ENCODE measurements around the gene FTO.

Gene FTO

DNA sequence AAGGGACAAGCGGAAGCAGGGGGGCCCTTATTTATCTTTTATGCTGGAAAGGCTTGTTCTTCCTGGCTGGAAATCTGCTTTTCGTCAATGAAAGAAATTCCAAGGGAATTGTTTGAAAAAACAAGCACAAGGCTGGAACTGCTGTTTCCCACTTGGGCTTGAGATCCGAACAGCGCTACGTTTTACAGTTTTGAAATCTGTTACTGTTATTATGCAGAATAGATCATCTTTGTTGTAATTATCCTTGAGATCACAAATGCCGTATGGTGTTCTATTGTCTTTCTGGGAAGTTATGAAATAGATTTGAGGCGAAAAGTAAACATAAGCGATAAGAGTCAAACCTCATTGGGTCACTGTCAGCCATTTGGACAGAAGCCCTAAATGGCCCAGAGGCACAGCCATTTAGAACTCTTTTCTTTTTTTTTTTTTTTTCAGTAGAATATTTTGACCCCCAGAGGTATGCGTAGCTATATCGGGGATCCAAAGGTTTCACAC, 359.4 kb downstream of the FTO start:
- no peak for DNase-seq

DNA sequence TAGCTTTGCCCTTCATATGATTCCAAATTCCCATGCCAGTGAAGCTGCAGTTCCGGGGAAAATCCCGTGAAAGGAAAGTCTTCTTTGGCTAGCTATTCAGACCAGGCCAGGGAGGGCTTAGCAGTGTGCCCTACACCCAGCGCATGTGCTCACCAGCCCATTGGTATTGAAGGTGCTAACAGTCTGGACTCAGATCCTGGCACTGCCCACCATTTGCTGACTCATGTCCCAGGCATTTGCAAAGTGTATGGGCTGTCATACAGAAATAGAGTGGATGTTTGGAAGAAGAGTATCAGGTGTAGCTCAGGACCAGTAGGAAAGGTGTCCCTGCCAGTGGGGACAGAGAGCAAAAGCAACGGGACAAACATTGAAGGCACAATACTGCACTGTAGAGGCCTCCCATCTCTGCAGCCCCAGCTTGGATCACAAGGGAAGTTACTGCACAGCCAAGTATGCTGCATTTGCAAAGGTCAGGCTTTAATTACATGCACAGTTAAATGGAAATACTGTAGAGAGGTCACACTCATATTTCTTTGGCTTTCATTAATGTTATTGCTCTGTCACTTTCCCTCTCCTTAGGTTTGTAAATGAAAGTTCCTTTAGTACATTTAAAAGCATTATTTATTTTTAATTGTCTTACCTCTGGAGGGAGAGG, 362.6 kb downstream of the FTO start:
- no peak for DNase-seq

- DNase-seq = no peak
Measured at GRCh38 chr16:54067322-54068065, 363.5 kb downstream of the FTO start.

DNA sequence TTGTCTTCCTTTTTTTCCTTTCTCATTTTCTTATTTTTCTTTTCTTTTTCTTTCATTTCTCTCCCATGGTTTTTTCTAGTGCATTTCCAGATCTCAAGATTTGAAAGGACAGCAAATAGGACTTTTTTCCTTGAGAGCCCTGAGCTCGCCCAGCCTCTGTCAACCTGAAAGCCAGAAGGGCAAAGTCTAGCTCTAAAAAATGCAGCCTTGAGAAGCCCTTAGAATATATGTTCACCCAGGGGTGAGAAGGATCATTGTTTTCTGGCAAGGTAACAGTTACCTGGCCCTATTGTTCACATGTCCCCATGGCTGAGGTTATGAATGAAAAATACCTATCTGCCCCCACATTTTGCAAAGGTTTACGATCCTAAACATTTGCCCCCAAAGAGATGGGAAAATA, 364.3 kb downstream of the FTO start:
- DNase-seq = no peak

GRCh38 chr16:54069601-54070239, 365.8 kb downstream of the FTO start:
- no peak for DNase-seq

DNA sequence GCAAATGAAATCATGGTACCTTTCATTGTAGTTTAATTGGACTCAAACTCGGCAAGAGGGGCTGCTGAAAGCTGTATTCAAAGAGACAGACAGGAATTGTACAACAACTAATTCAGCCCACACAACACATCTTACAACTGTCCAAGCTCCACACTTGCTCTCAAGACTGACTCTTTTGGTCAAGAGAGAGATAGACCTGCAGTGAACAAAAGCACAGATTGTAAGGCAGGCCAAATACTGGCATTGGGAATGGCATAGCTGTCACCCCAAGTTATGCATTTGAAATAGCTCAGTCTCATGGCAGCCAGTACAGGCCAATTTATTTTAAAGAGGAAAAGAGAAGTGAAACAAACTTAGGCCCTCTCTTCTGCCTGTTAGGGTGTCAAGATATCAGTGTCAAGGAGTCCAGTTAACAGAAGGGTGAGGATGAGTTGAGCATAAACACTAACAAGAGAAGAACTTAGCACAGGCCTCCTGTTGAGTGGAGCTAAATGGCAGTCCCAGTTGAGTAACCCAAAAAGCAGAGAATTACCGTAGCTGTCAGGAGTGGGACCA, 366.9 kb downstream of the FTO start:
- no peak for DNase-seq

GRCh38 chr16:54071514-54071913, 367.6 kb downstream of the FTO start:
- no peak for DNase-seq

- DNase-seq = no peak
Measured at GRCh38 chr16:54072237-54072636, 368.3 kb downstream of the FTO start.

DNA sequence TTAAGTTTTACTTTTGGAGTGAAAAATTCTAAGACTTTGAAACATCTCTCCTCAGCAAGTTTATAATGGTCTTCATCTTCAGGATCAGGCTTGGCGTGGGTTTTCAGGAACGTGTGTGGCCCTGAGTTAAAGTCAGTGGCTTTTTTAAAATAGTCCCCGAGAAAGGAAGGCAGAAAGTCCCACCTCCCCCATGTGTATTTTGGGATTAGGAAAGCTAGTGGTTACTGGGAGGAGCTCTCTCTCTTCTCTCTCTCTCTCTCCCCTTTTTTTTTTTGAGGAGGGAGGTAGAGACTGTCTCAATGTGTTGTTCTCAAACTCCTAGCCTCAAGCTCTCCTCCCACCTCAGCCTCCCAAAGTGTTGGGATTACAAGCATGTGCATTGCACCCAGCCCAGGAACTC, 369.4 kb downstream of the FTO start:
- DNase-seq = no peak

DNA sequence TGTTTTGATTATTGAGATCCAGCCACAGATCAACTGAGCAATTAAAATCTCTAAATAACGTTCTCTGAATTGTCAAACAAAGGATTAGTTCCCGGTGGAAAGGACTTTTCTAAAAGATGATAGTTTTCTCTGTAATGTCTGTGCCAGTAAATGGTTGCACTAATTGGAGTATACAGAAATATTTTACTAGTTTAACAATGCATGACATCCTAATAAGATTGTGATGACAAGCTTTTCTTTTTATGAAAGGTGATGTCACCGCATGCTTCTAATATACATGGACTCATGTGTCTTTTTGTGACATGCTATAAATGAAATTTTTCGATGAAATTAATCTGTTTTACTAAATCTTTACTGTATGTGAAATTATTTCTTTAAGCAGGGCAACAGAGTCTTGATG, 371.5 kb downstream of the FTO start:
- no peak for DNase-seq

GRCh38 chr16:54076006-54076504, 372.1 kb downstream of the FTO start:
- no peak for DNase-seq

DNA sequence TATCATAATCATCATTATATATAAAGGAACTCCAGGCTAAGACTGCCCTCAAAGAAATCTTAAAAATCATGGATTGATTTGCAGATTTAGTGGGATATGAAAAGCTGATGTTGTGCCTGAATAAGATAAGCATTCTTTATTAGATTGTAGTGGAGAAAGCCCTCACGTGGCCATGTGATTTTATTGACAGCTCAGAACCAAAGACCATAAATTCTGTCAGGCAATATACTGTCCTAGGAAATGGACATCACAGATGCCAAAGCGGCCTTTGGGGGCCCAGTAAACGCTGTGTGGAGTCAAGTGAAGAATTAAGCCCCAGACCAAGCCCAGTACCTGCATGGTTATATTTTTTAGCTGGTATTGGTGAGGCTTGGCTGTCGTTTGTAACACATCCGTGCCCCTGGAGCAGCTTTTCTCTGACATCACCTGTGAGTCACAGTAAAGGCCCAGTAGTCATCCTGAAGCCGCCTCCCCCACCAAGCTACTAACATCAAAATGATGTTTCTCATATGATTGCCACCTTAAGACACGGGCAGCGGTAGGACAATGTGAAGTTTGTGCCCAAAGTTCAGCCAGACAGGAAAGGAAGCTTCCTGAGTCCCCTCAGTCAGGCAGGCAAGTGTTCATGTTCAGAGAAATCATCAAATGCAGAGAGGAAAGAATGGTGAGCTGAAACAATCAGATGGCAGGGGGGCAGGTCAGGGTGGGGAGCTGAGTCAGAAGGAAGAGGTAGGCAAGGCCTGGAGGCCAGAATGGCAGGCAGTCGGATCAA, 373.3 kb downstream of the FTO start:
- DNase-seq = no peak

DNA sequence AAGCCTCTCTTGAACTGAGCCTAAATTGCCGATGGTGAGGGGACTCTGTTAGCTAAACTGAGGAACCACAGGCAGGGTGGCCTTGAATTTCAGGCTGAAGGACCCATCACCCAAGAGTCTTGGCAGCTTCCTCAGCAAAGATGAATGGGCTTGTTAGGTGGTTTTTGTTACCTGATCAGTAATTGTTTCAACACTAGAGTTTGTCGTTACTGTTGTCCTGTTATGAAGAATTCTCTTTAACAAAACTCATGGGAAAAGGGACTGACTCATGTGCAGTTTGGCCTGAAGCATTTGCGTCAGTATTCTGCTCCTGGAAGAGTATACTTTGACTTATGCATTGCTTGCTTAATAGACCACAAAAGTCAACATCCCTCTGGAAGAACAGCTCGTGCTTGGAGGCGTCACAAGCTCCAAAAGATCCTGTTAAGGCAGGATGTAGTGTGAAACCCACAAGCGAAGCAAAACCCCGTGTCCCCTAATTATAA, 376.6 kb downstream of the FTO start:
- no peak for DNase-seq

- DNase-seq = no peak
Measured at GRCh38 chr16:54086791-54087190, 382.8 kb downstream of the FTO start.

GRCh38 chr16:54090602-54091001, 386.6 kb downstream of the FTO start:
- DNase-seq = no peak

DNA sequence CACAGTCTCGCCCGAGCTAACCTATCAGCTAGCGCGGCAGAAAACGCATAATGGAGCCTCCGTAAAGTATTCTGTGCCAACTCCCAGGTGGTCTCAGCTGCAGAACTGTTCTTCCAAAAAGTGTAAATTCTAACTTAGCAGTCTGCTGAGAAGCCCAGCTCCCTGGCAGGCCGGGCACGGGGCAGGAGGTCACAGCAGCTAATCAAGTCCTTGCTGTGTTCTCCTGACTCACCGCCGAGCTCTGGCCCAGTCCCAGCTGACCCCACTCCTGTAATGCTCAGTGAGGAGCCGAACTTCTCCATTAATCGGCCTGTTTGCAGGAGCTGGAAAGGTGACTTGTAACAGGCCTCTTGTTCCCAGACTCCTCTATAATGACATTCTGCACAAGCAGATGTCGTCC, 389.3 kb downstream of the FTO start:
- no peak for DNase-seq

DNA sequence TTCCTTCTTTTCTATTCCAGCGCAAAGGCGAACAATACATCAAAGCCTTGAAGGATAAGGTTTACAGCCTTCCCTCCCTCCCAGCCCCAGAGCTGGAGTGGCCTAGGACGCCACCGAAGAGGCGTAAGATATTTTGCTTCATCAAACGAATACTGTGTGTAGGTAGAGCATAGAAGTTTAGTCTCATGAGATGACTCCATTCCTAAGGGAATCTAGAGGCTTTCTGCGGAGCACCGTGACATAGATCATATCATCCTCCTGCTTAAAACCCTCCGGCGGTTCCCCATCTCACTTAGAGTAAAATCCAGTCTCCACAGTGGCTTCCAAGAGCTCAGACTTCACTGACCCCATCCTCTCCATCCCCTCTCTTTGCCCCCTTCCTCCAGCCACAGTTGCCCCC, 390.7 kb downstream of the FTO start:
- DNase-seq = no peak

DNA sequence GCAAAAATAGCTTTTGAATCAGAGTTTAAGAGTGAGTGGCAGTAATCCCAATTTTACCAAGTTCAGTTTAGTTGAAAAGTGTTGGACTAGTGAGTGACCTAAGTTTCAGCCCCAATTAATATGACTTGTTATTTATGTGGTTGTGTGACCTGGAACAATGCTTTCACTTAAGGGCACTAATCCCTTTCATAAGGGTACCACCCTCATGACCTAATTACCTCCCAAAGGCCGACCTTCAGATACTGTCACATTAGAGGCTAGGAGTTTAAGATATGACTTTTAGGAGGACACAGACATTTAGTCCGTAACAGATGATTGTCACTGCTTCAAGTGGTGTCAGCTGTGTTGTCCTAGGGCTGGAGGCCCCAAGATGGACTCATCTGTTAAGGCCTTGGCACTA, 392.7 kb downstream of the FTO start:
- DNase-seq = no peak

DNA sequence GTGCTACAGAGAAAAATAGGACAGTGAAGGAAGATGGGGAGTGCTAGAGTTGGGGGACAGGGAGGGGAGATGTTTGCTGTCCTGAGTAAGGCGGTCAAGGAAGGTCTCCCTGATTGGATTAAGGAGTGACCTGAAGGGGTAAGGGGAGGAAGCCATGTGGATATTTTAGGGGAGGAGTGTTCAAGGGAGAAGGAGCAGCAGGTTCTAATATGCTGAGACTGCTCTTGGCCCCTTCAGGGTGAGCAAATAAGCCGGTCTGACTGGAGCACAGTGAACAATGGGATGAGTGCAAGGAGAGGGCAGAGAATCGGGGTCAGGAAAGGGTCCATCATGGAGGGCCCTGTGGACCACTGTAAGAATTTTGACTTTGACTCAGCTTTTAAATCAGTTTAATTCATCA, 393.8 kb downstream of the FTO start:
- no peak for DNase-seq

- DNase-seq = no peak
Measured at GRCh38 chr16:54098247-54098646, 394.3 kb downstream of the FTO start.

DNA sequence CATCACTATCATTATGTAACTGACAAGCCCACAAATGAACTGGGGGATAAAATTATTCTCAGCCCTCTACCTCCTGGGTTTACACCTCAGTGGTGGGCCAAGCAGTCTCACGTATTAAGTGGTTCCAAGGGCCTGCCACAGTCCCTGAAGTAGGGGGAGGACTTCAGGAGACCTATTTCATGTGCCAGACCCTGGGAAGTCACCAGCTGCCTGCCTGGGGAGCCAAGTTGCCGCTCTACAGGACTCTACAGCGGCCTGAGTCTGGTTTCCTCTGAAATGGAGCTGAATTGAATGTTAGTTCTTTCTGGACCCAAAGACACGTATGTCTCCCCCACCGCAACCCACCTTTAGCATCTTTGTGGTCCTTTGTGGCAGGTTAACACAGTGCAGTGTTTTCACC, 395.7 kb downstream of the FTO start:
- no peak for DNase-seq

All from activated CD8-positive, alpha-beta memory T cell treated with anti-CD3 and anti-CD28 coated beads, Interleukin-2, amount 50 U/mL, for 48 hours (primary cell).